ENCODE results near the gene SMAD6. TPM values are rescaled to one million over a fixed set of nuclear protein-coding genes. Genes with fewer than 3 reads are reported as not detected.

The SMAD6 gene
- total RNA-seq, 4 donors from 2014 or later: 1.7 to 6.3 (median 3.8) TPM

DNA sequence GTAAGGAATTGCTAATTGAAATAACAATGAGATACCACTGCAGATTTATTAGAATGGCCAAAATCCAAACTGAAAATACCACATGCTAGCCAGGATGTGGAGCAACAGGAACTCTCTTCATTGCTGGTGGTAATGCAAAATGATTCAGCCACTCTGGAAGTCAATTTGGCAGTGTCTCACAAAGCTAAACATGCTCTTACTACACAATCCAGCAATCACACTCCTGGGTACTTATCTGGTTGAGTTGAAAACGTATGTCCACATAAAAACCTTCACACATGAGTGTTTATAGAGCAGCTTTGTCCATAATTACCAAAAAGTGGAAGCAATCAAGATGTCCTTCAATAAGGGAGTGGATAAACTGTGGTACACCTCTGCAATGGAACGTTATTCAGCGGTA, 113.3 kb downstream of the SMAD6 start:
- TF ChIP-seq POLR2A (IDR thresholded peaks at IDR 0.05): no peak
- TF ChIP-seq, protein P1, sequence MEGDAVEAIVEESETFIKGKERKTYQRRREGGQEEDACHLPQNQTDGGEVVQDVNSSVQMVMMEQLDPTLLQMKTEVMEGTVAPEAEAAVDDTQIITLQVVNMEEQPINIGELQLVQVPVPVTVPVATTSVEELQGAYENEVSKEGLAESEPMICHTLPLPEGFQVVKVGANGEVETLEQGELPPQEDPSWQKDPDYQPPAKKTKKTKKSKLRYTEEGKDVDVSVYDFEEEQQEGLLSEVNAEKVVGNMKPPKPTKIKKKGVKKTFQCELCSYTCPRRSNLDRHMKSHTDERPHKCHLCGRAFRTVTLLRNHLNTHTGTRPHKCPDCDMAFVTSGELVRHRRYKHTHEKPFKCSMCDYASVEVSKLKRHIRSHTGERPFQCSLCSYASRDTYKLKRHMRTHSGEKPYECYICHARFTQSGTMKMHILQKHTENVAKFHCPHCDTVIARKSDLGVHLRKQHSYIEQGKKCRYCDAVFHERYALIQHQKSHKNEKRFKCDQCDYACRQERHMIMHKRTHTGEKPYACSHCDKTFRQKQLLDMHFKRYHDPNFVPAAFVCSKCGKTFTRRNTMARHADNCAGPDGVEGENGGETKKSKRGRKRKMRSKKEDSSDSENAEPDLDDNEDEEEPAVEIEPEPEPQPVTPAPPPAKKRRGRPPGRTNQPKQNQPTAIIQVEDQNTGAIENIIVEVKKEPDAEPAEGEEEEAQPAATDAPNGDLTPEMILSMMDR (IDR thresholded peaks at IDR 0.05): no peak
- no peaks in the 10 kb centered on the region for H3K36me3 ChIP-seq
- no peak for DNase-seq
- H3K27me3 ChIP-seq: no peaks in the 10 kb centered on the region
- no peaks in the 10 kb centered on the region for H3K4me1 ChIP-seq
- no peak overlapping the region for H3K4me3 ChIP-seq
- intact Hi-C loops (cut with DNase I): no loop called here
- no peak overlapping the region for H3K27ac ChIP-seq
- WGBS, 2 donors: 63 to 64% methylated on average over 3 of the region's 3 CpGs
- peaks cover 0 to 7% (median 5%) of the 10 kb centered on the region in 3 donors for H3K9me3 ChIP-seq

DNA sequence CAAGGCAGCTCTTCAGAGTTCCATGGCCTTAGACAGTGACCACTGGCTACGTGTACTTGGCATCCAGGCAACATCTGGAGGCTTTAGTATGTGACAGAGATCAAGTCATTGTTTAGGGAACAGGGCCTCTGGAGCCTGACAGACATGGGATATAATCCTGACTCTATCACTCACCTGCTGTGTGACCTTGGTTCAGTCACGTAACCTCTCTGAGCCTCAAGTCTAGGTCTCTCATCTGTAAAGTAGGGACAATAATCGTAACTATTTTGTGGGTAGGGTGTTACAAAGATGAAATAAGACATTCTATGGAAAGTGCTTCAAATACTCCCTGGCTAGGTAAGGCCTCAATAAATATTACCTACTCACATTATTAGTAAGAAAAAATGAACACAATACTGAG, 114.2 kb downstream of the SMAD6 start:
- no peak overlapping the region for H3K27ac ChIP-seq
- H3K27me3 ChIP-seq: no peaks in the 10 kb centered on the region
- peaks cover 0 to 7% (median 5%) of the 10 kb centered on the region in 3 donors for H3K9me3 ChIP-seq
- no peaks in the 10 kb centered on the region for H3K4me1 ChIP-seq
- no peak overlapping the region for H3K4me3 ChIP-seq
- 81 to 87% methylated on average over 3 of the region's 3 CpGs for WGBS, 2 donors
- no peak for DNase-seq
- TF ChIP-seq, protein P1 (IDR thresholded peaks at IDR 0.05): no peak
- TF ChIP-seq POLR2A (IDR thresholded peaks at IDR 0.05): no peak
- intact Hi-C loops (cut with DNase I): no loop called here
- no peaks in the 10 kb centered on the region for H3K36me3 ChIP-seq

DNA sequence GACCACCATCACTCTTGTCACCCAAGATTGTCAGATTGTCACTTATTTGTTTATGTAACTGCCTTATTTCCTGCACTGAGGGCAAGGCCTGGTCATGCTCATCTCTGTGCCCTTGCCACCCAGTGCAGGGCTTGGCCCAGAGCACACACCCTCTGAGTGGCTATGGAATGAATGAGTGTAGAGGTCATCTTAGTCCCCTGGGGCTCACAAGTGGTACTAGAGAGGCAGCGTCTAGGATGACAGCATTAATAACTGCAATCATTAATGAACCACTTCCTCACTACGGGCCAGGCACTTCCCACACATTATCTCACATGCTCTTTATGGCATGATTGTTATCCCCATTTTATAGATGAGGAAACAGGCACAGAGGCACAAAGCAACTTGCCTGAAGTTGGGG, 117.0 kb downstream of the SMAD6 start:
- Histone ChIP-seq H3K27me3 (no peaks in the 10 kb centered on the region), H3K4me3 (no peak overlapping the region), H3K36me3 (no peaks in the 10 kb centered on the region), H3K9me3 (no peaks in the 10 kb centered on the region), H3K4me1 (no peaks in the 10 kb centered on the region), H3K27ac (no peak overlapping the region)
- no peak for DNase-seq
- no peak for TF ChIP-seq POLR2A (IDR thresholded peaks at IDR 0.05)
- TF ChIP-seq, protein P1 (IDR thresholded peaks at IDR 0.05): no peak
- 30 to 54% methylated on average over 2 of the region's 2 CpGs for WGBS, 2 donors
- intact Hi-C loops (cut with DNase I): no loop called here

DNA sequence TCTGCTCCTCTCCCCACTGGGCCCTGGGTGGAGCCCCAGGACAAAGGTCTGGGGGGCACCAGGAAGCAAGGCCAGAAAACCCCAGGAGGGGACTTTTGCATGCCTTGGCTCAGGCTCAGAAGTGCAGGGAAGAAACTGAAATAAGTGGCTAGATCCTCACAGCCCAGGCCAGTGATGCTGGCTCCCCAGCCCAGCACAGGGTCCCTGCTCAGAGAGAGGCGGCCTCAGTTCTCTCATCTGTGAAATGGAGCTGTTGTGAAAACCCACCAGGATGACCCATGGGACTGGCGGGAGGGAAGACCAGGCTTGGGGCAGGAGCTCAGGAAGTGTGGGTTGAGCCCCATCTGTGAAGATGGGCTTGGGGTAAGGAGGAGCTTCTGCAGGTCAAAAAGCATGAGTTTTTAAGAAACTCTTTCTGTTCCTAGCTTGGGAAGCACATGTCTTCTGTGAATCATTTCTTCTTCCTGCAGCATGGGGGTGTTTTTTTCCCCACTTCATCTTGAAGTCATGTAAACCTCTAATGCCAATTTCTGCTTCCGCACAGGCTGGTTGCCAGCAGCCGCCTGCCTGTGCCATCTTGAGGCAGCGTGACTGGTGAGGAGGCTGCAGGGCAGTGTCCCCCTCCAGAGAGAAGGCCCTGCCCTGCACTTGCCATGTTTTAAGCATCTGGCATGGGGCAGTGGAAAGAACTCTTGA, 118.6 kb downstream of the SMAD6 start:
- no peak for DNase-seq
- 81 to 91% methylated on average over 3 to 4 of the region's 5 CpGs for WGBS, 2 donors
- Histone ChIP-seq H3K9me3 (no peaks in the 10 kb centered on the region), H3K4me3 (no peak overlapping the region), H3K27ac (no peak overlapping the region), H3K27me3 (no peaks in the 10 kb centered on the region), H3K36me3 (no peaks in the 10 kb centered on the region), H3K4me1 (no peaks in the 10 kb centered on the region)
- intact Hi-C loops (cut with DNase I): no loop called here
- TF ChIP-seq, protein P1 (IDR thresholded peaks at IDR 0.05): no peak
- no peak for TF ChIP-seq POLR2A (IDR thresholded peaks at IDR 0.05)

DNA sequence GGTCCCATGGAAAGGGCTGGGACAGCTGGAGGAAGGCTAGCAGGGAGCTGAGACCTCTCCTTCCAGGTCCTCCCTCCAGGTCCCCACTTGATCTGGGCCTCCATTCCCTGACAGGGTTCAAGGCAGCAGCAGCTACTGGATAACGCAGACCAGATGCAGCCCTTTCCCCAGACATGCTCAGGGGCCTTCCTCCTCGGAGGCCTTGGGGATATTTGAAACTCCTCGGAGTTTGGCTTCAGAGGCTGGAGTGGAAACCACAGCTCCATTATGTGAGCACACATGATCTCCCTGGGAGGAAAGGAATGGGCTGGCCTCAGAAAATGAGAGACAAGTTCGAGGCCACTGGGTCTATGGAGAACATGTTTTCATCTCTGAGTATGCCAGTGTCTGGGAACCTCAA, 119.3 kb downstream of the SMAD6 start:
- 73 to 90% methylated on average over 3 to 4 of the region's 4 CpGs for WGBS, 2 donors
- no peaks in the 10 kb centered on the region for H3K36me3 ChIP-seq
- TF ChIP-seq POLR2A (IDR thresholded peaks at IDR 0.05): no peak
- TF ChIP-seq, protein P1 (IDR thresholded peaks at IDR 0.05): no peak
- no peaks in the 10 kb centered on the region for H3K4me1 ChIP-seq
- no peaks in the 10 kb centered on the region for H3K27me3 ChIP-seq
- no peak overlapping the region for H3K27ac ChIP-seq
- DNase-seq: no peak
- no peaks in the 10 kb centered on the region for H3K9me3 ChIP-seq
- no peak overlapping the region for H3K4me3 ChIP-seq
- intact Hi-C loops (cut with DNase I): no loop called here
